ENCODE data around the gene SSBP3.

GRCh38 chr1:54292002-54292911 is 113.9 kb downstream of the SSBP3 start:
- TF ChIP-seq SIN3A (IDR thresholded peaks at IDR 0.05; ENCODE audit: borderline replicate concordance, low read depth, low read length), result no peak
- TF ChIP-seq CTCF (IDR thresholded peaks at IDR 0.05), result no peak
- TF ChIP-seq REST (IDR thresholded peaks at IDR 0.05; ENCODE audit: low read depth, low read length), result no peak
- TF ChIP-seq RAD21 (IDR thresholded peaks at IDR 0.05; ENCODE audit: low read length), result no peak
- no peak for TF ChIP-seq FOSL2 (IDR thresholded peaks at IDR 0.05; ENCODE audit: borderline replicate concordance, low read depth)
- TF ChIP-seq USF1 (IDR thresholded peaks at IDR 0.05; ENCODE audit: borderline replicate concordance, low read depth), result no peak
- TF ChIP-seq POLR2AphosphoS5 (IDR thresholded peaks at IDR 0.05; ENCODE audit: low read depth, low read length), result no peak
- TF ChIP-seq MXI1 (IDR thresholded peaks at IDR 0.05; ENCODE audit: low read depth, low read length), result no peak
- no peak for TF ChIP-seq RFX5 (IDR thresholded peaks at IDR 0.05; ENCODE audit: low read length)
- no peak for TF ChIP-seq FOXM1 (IDR thresholded peaks at IDR 0.05; ENCODE audit: low read depth)
- no peak for TF ChIP-seq EP300 (IDR thresholded peaks at IDR 0.05; ENCODE audit: borderline replicate concordance in 1 of 2, low read depth in 1 of 2, low read length in 1 of 2)
- no peak for TF ChIP-seq USF2 (IDR thresholded peaks at IDR 0.05; ENCODE audit: borderline replicate concordance, low read depth, low read length)
- no peak for TF ChIP-seq TAF1 (IDR thresholded peaks at IDR 0.05; ENCODE audit: borderline replicate concordance, low read depth, low read length)
